Muscle of back (tissue), 13 donors: ENCODE data around the gene XG. TPM values are rescaled to one million over a fixed set of nuclear protein-coding genes. Genes with fewer than 3 reads are reported as not detected.
"Not testable (repeated sequence)": the region's sequence is repeated elsewhere in the genome, so short reads cannot be mapped to it uniquely, and the experiment has no call there.

Experiments
- DNase-seq, 3 donors: peaks; one replicate each; pipeline versions ENCODE4 v3.0.0 to v3.0.0-alpha.2; 2013
- long read RNA-seq, 9 donors: transcript quantifications; one replicate each; lab custom pipeline, GENCODE V29; 2026
- polyA plus RNA-seq, 10 donors: library from polyadenylated mRNA; unstranded; fragments of 120-200 nt; gene quantifications; one replicate each; pipeline ENCODE4 v1.2.1, GENCODE V29; 2013; ENCODE audit not compliant: insufficient read length in 10 of 10

The XG gene, protein sequence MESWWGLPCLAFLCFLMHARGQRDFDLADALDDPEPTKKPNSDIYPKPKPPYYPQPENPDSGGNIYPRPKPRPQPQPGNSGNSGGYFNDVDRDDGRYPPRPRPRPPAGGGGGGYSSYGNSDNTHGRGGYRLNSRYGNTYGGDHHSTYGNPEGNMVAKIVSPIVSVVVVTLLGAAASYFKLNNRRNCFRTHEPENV
- polyA plus RNA-seq, result 1 to 10 TPM; 1.0 to 3.3 (median 1.7) TPM
- long read RNA-seq, donor 1, result 0 reads
- long read RNA-seq, donor 2, result 0 reads
- long read RNA-seq, donor 3, result 0 reads
- long read RNA-seq, donor 4, result 0 reads
- long read RNA-seq, donor 5, partial matches to known transcripts, result 0 of 1 reads
- long read RNA-seq, donor 5, other reads (novel, unspliced or antisense), result 0 of 1 reads
- long read RNA-seq, donor 6, result 0 reads
- long read RNA-seq, donor 7, result 0 reads
- long read RNA-seq, donor 8, partial matches to known transcripts, result 0 of 1 reads
- long read RNA-seq, donor 8, other reads (novel, unspliced or antisense), result 0 of 1 reads
- long read RNA-seq, donor 9, result 0 reads

DNA sequence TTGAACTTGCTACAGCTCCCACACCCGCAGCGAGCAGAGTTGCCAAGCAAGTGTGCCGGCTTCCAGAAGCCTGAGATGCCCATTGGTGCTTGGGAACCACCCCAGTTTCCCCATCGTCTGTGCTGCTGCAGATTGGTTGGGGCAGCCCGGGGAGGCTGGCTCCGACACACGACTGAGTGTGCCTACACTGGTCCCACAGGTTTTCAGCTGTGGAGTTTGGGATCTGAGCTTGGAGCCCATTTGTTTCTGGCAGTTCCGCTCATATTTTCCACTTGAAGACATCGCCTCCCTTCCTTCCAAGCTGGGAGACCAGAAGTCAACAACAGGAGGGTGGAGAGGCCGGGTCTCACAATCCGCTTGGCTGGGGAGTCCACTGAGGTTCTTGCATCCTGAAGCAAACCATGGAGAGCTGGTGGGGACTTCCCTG is at the start of gene XG:
Gene XG (plus strand): TSS at position 167 of the 427 bp plus-strand sequence. CDS start 235 bp downstream, at position 402.
- DNase-seq, result peak in 1 of 3 donors; percentile 30

DNA sequence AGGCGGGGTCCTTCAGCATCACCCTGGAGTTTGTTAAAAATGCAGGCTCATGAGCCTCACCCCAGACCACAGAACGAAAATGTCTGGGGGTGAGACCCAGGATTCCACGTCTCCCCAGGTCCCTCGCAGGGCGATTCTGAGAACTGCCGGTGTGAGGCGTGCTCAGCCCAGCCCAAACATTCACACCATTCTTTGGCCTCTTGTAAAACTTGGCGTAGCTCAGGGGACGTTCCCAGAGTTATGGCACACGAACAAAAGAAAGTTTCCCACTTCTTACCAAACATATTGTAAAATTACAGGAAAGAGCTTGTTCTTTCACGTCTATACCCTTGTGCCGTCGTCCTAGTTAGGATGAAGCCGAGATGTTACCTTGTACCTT is 47.9 kb upstream of the XG start:
- peak in 1 of 3 donors; percentile 57 for DNase-seq

DNA sequence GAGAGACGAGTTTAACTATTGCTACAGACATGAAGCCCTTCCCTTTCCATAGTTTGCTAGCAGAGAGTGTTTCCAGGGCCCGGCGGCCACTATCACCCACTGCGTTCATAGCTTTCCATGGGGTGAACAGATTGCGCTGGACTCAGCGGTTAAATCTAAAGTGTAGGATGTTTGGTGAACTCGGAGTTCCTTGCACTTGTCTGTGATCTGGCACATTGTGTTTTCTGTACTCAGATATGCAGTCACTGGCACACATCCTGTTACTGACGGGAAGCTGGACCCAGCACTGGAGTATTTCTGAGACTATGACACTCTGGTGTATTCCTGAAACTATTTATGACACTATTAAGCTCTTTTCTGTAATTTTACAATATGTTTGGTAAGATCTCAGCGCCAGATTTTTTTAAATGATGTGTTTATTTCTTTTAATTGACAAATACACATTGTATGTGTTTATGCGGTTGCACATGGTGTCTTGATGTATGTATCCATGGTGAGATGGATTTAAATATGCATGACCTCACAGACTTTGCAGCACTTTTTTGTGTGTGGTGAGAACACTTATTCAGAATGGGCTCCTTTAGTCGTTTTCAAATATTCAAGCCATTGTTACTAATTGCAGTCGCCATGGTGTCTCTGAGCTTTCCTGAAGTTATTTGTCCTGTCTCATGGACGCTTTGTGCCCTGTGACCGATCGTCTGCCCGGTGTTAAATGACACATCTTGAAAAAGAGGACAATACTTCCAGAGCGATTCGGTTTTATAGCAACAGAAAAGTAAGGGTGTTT is 46.6 kb upstream of the XG start:
- DNase-seq, result peak in 1 of 3 donors; percentile 62

DNA sequence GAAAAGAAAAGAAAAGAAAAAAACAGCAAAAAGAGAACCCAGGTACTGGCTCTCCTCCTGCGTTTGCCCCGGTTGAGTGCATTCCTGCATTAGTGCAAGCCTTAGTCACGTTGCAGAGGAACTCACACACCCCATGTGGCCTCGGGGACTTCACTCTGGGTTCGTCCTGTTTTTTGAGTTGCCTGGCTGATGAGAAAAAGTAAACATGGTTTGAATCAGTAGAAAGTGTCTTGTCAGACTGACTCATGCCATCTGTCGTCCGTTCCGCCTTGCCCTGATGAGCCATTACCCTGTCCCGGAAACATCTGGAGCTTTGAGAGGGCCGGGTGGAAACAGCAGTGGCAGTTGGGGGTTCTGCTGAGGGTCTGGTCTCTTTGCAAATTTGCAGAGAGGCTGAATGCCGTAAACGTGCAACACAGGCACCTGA is 44.5 kb upstream of the XG start:
- peak; percentile 48 to 88 (median 77) for DNase-seq

DNA sequence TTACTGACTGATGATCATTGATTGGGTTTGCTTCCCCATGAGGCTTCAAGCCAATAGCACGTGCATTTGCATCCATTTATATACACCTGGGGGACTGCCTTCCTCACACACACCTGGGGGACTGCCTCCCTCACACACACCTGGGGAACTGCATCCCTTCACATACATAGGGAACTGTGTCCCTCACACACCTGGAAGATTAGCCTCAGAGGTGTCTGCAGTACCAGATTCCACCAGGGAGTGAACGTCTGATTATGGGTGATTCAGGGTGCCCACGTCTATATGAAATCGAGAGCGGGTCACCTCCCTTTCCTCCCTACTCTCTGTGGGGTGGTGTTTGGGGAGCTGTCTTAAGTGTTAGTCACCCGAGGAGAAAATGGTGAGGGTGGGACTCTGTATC is 43.8 kb upstream of the XG start:
- DNase-seq, result no peak

DNA sequence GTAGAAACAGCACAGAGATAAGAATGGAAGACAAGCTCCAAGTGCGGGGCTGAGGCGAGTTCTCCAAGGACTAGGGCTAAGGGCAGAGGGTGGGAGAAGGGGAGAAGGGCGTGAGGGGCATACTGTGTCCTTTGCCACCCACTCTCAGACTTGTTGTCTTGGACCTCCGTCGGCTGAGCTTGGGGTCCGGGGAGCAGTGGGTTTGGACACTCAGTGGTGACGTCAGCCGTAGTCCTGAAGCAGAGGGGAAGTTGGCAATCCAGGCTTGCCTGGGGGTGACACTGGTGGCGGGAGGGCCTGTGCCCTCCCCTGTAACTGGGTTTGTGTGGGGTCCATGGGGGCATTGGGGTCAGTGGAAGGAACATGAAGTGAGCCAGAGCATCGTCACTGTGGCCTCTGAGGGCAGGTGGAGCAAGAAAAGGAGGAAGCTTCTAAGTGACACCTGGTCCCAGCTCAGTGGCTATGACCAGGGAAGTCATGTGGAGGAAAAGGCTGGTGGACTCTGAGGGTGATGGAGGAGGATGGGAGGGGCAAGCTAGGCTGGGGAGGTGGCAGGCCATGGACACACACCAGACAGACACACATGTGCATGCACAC is 43.1 kb upstream of the XG start:
- peak in 1 of 3 donors; percentile 19 for DNase-seq

DNA sequence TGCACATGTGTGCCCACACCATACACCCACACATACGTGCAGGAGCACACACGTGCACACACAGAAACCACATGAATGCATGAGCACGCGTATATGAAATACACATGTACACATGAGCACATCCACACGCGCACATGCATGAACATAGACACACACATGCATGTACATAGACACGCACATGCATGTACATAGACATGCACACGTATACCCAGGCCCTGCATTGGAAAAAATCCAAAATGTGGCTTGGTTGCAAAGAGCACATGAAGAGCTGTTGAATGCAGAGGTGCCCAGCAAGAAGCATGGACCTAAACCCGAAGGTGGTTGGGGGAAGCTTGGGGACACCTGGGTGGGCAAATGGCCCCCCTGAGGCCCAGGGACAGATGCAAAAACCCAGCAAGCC is 42.3 kb upstream of the XG start:
- no peak for DNase-seq

DNA sequence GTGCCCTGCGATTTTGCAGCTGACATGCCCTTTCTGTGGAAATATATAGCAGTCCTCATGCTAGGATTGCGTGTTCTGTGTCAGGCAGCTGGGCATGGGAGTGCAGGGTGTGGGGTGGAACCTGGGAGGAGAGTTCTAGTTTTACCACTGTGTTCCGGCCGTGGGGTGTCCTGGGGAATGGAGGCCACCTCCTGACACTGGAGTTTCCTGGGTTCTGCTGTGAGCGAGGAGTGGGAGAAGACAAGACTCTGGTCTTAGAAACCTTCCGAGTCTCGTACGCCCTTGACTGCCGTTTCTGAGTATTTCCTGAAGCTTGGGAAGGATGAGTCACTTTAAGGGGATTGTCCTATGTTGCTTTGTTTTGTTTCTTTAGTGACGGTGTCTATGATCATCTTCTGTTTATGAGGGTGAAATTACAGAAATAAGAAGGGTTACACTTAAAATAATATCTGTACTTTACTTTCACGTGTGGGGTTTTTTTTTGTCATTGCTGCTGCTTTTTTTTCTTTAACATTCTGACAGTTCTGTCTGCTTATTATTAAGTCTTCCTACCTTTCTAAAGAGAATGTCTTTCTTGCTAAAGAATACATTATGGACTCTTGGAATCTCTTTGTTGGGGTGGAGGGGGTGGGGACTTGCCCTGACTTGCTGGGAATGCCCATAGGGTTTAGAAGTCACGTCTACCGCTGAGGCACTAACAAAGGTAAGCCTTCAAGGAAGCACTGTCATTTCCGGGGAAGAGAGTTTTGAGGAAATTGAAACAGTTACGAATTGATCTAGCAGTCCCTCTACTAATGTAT is 41.6 kb upstream of the XG start:
- peak; percentile 43 to 76 (median 62) for DNase-seq

DNA sequence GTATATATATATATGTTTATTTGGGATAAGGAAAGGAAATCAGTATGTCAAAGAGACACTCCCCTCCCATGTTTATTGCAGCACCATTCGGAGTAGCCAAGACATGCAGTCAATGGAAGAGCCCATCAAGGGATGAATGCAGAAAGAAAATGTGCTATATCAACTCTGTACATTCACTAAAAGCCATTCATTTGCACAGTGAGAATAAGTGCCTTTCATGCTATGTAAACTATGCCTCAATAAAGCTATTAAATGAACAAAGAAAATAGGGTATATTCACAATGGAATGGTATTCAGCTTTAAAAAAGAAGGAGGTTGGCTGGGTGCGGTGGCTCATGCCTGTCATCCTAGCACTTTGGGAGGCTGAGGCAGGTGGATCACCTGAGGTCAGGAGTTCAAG is 40.4 kb upstream of the XG start:
- DNase-seq, result no peak

DNA sequence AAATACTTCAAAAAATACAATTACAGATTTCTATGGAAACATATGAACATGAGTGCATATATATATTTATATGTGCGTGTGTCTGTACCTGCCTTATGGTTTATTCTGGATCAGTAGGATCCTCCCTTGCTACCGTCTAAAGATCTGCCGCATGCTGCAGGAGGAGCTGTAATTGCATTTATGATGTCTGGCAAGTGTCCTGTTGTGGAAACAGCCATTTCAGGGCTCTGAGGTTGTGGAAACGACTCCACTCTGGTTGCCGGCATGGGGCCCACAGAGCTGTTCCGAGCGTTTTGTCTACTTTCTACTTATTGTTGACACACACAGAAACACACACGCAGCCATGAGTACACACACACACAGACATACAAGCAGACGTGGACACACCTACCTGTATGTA is 39.4 kb upstream of the XG start:
- peak in 1 of 3 donors; percentile 21 for DNase-seq

DNA sequence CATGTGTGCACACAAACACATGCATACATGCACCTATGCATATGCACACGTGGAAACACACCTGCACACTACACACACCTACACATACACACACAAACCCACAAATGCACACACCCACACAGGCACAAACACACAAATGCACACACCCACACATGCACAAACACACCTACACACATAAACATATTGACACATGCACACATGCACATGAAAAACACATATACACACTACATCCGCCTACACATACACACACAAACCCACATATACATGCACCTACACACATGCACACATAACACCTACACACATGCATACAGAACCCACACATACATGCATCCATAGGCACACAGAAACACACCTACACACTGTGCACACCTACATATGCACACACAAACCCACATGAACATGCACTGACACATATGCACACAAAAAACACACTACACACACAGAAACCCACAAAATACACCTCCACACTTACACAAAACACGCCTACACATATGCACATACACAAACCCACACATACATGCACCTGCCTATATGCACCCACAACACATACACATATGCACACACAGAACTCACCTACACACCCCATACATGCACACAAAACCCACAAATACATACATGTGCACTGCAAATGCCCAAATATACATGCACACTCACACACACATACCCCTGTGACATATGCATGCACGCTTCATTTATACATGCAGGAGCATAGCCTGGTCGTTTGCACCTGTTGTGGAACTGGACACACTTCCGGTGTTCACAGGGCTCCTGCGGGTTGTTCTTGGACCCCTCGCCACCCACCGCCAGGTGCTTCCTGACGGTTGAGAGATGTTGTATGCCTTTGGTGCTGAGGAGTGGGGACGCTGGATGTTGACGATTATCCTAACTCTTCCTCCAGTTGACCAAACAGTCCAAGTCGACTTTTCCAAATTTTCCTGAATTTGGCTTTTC is 38.7 kb upstream of the XG start:
- no peak for DNase-seq

DNA sequence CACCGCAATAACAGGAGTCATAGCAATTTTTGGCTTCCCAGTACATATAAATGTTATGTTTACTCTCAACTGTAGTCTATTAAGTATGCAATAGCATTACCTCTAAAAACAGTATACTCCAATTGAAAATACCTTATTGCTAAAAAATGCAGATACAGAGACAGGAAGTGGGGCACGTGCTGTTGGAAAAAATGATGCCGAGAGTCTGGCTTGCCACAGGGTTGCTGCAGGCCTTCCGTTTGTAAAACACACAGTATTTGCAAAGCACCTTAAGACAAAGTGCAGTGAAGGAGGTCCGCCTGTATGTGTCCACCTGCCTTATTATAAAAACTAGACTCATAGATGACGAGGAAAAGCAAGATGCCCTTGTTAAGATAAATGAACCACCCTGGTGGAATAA is 37.3 kb upstream of the XG start:
- no peak for DNase-seq

DNA sequence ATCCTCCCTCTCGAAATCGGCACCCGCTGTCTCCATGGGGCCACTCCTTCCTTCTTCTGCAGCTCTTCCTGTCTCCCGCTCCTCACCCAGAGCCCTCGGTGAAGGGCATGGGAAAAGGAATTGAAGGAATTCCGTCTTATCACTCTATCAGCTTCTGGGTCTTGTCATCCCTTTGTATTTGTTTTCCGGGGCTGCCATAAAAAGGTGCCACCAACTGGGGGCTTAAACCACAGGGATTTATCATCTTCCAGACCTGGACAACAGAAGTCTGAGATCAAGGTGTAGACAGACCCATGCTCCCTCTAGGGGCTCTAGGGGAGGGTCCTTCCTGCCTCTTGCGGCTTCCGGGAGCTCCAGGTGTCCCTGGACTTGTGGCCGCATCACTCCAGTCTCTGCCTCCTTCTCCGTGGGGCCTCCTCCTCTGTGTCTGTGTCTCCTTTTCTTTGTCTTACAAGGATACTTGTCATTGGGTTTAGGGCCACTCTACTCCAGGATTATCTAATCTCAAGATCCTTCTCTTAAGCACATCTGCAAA is 36.7 kb upstream of the XG start:
- no peak for DNase-seq

DNA sequence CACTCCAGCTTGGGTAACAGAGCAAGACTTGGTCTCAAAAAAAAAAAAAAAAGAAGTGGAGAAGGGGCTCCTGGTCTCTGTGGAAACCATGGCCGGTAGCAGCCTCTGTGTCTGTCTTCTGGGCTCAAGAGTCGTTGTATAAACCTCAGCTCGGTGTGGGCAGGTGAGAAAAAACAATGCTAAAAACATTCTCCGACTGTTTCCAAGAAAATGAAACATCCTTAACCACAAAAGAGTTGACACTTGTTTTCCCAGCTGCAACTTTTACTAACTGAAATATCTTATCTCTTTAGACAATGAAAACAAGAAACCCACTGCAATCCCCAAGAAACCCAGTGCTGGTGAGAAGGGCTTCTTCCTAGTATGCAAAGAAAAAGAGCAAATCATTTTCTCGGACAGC is 34.5 kb upstream of the XG start:
- DNase-seq, result no peak

DNA sequence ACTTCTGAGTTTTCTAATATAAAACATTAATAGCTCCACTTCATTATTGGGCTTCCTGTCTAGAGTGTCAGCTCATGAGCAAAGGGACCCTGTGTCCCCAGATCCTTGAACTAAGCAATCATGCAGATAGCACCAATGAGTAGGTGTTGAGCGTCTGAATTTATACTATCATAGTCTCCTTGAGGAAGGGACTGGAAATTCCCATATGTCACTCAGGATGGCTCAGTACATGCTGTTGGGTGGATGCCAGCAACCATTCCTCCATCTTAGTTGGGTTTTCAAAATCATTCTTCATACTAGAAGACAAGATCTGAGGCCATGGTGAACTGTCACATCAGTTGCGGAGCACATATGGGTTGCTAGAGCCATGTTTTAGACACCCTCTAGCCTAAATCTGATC is 33.0 kb upstream of the XG start:
- no peak for DNase-seq

DNA sequence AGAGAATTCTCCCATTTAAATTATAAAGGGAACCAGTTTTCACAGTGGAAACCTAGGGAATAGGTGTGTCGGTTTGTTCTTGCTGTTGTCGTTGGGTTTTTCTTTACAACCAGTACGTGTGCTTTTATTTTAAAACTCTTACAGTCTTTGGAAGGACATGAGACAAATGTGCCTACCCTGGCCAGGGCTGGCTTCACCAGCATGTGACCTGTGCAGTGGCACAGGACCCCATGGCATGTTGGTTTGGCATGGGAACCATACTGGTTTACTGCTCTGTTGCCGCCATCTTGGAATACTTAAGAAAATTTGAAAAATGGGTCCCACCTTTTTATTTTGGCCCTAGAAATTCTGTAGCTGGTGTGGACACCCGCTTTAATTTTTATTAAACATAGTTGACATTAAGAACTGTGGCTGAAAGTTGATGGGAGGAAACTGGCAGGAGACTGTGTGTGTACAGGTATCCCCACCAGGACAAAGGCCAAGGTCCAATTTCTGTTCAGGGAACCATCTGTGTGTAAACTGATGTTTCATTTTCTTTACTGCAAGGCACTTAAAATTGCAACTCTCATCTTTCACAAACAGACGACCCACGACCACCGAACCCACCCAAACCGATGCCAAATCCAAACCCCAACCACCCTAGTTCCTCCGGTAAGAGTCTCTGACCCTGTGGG is 31.9 kb upstream of the XG start:
- no peak for DNase-seq

DNA sequence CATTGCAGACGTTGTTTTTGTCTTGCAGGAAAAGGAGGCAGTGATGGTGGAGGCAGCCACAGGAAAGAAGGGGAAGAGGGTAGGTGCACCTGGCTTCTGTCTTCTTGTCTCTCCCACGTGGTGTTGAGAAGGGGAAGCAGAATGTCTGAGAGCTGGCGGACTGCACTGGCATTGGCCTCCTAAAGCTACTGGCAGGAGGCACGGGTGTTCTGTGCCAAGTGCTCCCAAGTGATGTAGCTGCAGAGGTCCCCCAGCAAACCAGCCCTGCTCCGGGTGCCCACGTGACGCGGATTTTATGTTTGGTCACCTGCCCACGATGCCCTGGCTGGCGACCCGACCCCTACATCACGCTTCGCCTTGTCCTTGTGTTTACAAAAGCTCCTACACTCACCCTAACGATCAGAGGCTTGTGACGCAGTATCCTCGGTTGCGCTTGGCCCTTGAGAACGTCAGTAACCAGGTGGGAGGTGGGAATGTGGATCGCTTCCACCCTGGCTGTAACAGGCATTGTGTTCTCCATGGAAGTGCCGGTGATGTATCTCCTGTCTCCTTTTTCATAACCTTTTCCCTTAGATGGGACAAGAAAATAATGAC is 28.5 kb upstream of the XG start:
- DNase-seq, result no peak

DNA sequence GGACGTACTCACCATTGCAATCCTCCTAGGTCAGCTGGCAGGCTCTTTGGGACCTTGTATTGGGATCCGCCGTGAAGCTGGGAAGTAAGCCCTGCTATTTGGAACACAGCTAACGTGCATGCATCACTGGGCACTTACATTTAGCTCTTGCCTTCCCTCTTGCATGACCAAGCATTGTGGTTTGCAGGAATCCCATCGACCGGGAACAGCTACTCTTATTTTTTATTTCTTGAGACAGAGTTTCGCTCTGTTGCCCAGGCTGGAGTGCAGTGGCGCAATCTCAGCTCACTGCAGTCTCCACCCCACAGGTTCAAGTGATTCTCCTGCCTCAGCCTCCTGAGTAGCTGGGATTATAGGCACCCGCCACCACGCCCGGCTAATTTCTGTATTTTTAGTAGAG is 24.6 kb upstream of the XG start:
- not testable (repeated sequence) for DNase-seq

DNA sequence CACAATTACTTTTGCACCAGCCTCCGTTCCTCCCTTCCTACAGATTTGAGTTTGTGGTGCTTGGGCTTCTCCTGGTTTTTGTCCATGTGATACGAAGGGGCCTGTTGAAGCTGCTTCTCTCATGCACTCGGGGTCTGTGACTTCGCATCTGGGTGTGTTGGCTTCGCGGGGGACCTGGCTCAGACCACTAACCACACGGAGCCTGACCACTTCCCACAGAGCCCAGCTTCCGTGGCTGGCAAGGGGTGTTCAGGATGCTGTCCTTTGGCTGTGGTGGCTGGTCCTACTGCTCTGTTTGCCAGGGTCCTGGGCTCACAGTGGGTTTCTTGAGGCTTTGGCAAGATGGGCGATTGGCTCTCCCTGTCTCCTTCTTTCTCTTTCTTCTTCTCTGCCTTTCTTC is 19.8 kb upstream of the XG start:
- no peak for DNase-seq
